OCI-LY3 (cell line): ENCODE data around the gene CA10.

Experiments used
- H2AFZ ChIP-seq: fragments of 200-600, 300-600 bp; shearing (Covaris generic); 2 replicates; pipeline ENCODE4 v1.6.0; 2014; ENCODE audit warnings: antibody characterized with exemption, low read depth, low read length
- H3K27ac ChIP-seq: fragments of 200-600, 300-600 bp; sonication (generic); 2 replicates; pipeline ENCODE4 v1.5.1; 2014; ENCODE audit warnings: mild to moderate bottlenecking, low read length, moderate library complexity, mixed read lengths
- H3K27me3 ChIP-seq: fragments of 200-600, 300-600 bp; sonication (generic); 2 replicates; pipeline ENCODE4 v1.6.1; 2014; ENCODE audit warnings: low read depth, low read length, mixed read lengths
- H3K36me3 ChIP-seq: fragments of 200-600, 300-600 bp; sonication (generic); replicated peaks from 2 replicates; pipeline ENCODE3; 2014; ENCODE audit warnings: low read depth, low read length, mixed read lengths
- H3K4me1 ChIP-seq: fragments of 300-600, 200-600 bp; sonication (generic); 2 replicates; pipeline ENCODE4 v1.6.1; 2014; ENCODE audit warnings: low read length, mixed read lengths
- H3K4me2 ChIP-seq: fragments of 200-600, 300-600 bp; sonication (generic); 2 replicates; pipeline ENCODE4 v1.6.1; 2014; ENCODE audit warnings: low read length, mixed read lengths
- H3K4me3 ChIP-seq: fragments of 300-600, 200-600 bp; sonication (generic); 2 replicates; pipeline ENCODE4 v1.5.1; 2014; ENCODE audit warnings: antibody characterized with exemption, mild to moderate bottlenecking, low read length, moderate library complexity
- H3K79me2 ChIP-seq: fragments of 300-600, 200-600 bp; shearing (Covaris generic); 2 replicates; pipeline ENCODE4 v1.6.1; 2014; ENCODE audit warnings: mild to moderate bottlenecking, low read length, mixed read lengths
- H3K9ac ChIP-seq: fragments of 300-600, 200-600 bp; shearing (Covaris generic); 2 replicates; pipeline ENCODE4 v1.6.0; 2014; ENCODE audit warnings: mild to moderate bottlenecking, low read length, moderate library complexity
- H3K9me3 ChIP-seq: fragments of 200-600, 300-600 bp; shearing (Covaris generic); 2 replicates; pipeline ENCODE4 v1.6.1; 2014; ENCODE audit warnings: low read length, mixed read lengths; ENCODE audit not compliant: insufficient read depth
- H4K20me1 ChIP-seq: fragments of 200-600, 300-600 bp; sonication (generic); 2 replicates; pipeline ENCODE4 v1.6.1; 2016; ENCODE audit warnings: low read length, mixed read lengths; ENCODE audit not compliant: insufficient read depth
- CTCF ChIP-seq: fragments of 200-600, 300-600 bp; sonication (generic); IDR thresholded peaks from 2 replicates; pipeline ENCODE4 v1.5.1; 2014; ENCODE audit warnings: antibody characterized with exemption, low read length, low read depth
- EZH2phosphoT487 ChIP-seq: fragments of 200-600 bp; shearing (Covaris generic); IDR thresholded peaks from 2 replicates; pipeline ENCODE4 v1.6.1; 2018; ENCODE audit warnings: antibody characterized with exemption, mixed run types, low read depth

The CA10 gene

GRCh38 chr17:51585514-51586104 is 572.9 kb downstream of the CA10 start:
- Histone ChIP-seq H3K4me2 (peak overlapping the region; percentile 31; the same call in 1 of the 2 replicates), H2AFZ (peak overlapping the region; percentile 84), H3K4me1 (no peaks in the 10 kb centered on the region), H4K20me1 (no peaks in the 10 kb centered on the region), H3K9ac (no peak overlapping the region), H3K4me3 (no peak overlapping the region), H3K9me3 (no peaks in the 10 kb centered on the region), H3K27me3 (no peaks in the 10 kb centered on the region), H3K36me3 (no peaks in the 10 kb centered on the region), H3K79me2 (no peaks in the 10 kb centered on the region), H3K27ac (no peak overlapping the region)
- no peak for TF ChIP-seq EZH2phosphoT487
- peak; percentile 82 for TF ChIP-seq CTCF

GRCh38 chr17:51580869-51581268 is 577.6 kb downstream of the CA10 start:
- Histone ChIP-seq H3K4me3 (no peak overlapping the region), H4K20me1 (no peaks in the 10 kb centered on the region), H3K27ac (no peak overlapping the region), H3K9ac (no peak overlapping the region), H3K27me3 (no peaks in the 10 kb centered on the region), H2AFZ (no peak overlapping the region), H3K4me1 (no peaks in the 10 kb centered on the region), H3K79me2 (no peaks in the 10 kb centered on the region), H3K4me2 (no peak overlapping the region), H3K36me3 (no peaks in the 10 kb centered on the region), H3K9me3 (no peaks in the 10 kb centered on the region)
- no peak for TF ChIP-seq EZH2phosphoT487
- TF ChIP-seq CTCF, result no peak
